K562 (cell line): ENCODE data around the gene FAM241B. TPM values are rescaled to one million over a fixed set of nuclear protein-coding genes. Genes with fewer than 3 reads are reported as not detected.

ENCODE experiments used
- C11orf30 ChIP-seq: fragments of 450-650 bp; IDR thresholded peaks from 2 replicates; pipeline ENCODE4 v1.6.1; 2016; ENCODE audit warnings: low read depth, mild to moderate bottlenecking
- CHAMP1 ChIP-seq: fragments of 450-650 bp; IDR thresholded peaks from 2 replicates; pipeline ENCODE4 v1.6.1; 2016; ENCODE audit warnings: mild to moderate bottlenecking
- FOXK1 ChIP-seq: sonication (generic); formaldehyde crosslinking; IDR thresholded peaks from 2 replicates; pipeline ENCODE4 v1.8.0; 2022; ENCODE audit warnings: missing genetic modification reagents, mild to moderate bottlenecking, borderline replicate concordance
- KDM4B ChIP-seq, 2 experiments: fragments of 450-650 bp in 1 of 2; sonication (generic) in 1 of 2; IDR thresholded peaks; 2 replicates each; pipeline ENCODE4 v1.6.1; 2016 to 2017; ENCODE audit warnings: borderline replicate concordance in 2 of 2, antibody characterized with exemption in 1 of 2, low read depth in 1 of 2, mild to moderate bottlenecking in 1 of 2
- L3MBTL2 ChIP-seq: fragments of 450-650 bp; IDR thresholded peaks from 2 replicates; pipeline ENCODE4 v1.6.1; 2016; ENCODE audit warnings: mild to moderate bottlenecking, moderate library complexity
- MAFF ChIP-seq: IDR thresholded peaks from 2 replicates; pipeline ENCODE4 v1.6.1; 2012; ENCODE audit warnings: low read length, improper control_type of control experiment
- ZFP1 ChIP-seq: fragments of 450-650 bp; formaldehyde crosslinking; IDR thresholded peaks from 2 replicates; pipeline ENCODE4 v1.4.0; 2020; ENCODE audit warnings: mild to moderate bottlenecking, mixed read lengths
- ZNF316 ChIP-seq: fragments of 450-650 bp; IDR thresholded peaks from 2 replicates; pipeline ENCODE4 v1.6.1; 2016
- ZNF436 ChIP-seq: fragments of 250-450, 450-650 bp; sonication (Bioruptor Pico); formaldehyde crosslinking; IDR thresholded peaks from 2 replicates; pipeline ENCODE4 v1.7.0; 2020; ENCODE audit warnings: mild to moderate bottlenecking
- polyA plus RNA-seq, 8 experiments: library from polyadenylated mRNA; depleted of rRNA in 4 of 8; stranded (reverse) in 5 of 8; unstranded in 3 of 8; fragments of >200 nt; fragmentation: Nextera tagmentation in 2 of 8; fragmentation: Illumina TruSeq in 1 of 8; extraction: Ambion mirVana in 2 of 8; extraction: Trizol in 1 of 8; gene quantifications; 2 replicates each; pipeline versions ENCODE4 v1.2.1 to v1.2.3, GENCODE V29; 2011 to 2014; ENCODE audit warnings: inconsistent platforms in 1 of 8, missing spikeins in 1 of 8
- total RNA-seq, 7 experiments: library from RNA; depleted of rRNA in 6 of 7; stranded (reverse); fragments of >200 nt in 6 of 7; fragmentation: Illumina TruSeq in 2 of 7; extraction: Trizol in 2 of 7; gene quantifications; 2 replicates each; pipeline versions ENCODE4 v1.2.1 to v1.2.3, GENCODE V29; 2011 to 2021; ENCODE audit warnings: low replicate concordance in 1 of 7

Gene FAM241B
- total and polyA plus RNA-seq, 9 of the 15 experiments (the other 6 are each of a cell fraction or from before 2014, with no cell fraction given): 1.9 to 11.1 (median 3.0) TPM

GRCh38 chr10:69642747-69643146 lies 12.7 kb downstream of the FAM241B start (continued):
- TF ChIP-seq CHAMP1: no peak
- no peak for TF ChIP-seq FOXK1
- peak; percentile 57 for TF ChIP-seq C11orf30
- TF ChIP-seq ZNF316: peak; percentile 71
- TF ChIP-seq KDM4B (IDR thresholded peaks at IDR 0.05; ENCODE audit: borderline replicate concordance in 2 of 2, low read depth in 1 of 2): no peak
- 0 out of 2 replicates have a peak, but pooled peaks have one; percentile 24 for TF ChIP-seq MAFF
- TF ChIP-seq ZNF436: no peak
- TF ChIP-seq ZFP1 (CRISPR knock-in tag): no peak
- TF ChIP-seq L3MBTL2: no peak
